HepG2 (cell line): ENCODE data around the gene HMG20B.

Source experiments
- AHR ChIP-seq: IDR thresholded peaks from 2 replicates; pipeline ENCODE4 v1.6.1; 2018; ENCODE audit warnings: missing genetic modification reagents, missing compliant biosample characterization
- CTCF ChIP-seq: sonication (generic); formaldehyde crosslinking; IDR thresholded peaks from 2 replicates; pipeline ENCODE4 v1.5.0; 2020; ENCODE audit warnings: mild to moderate bottlenecking, missing genetic modification reagents, moderate library complexity
- EZH2 ChIP-seq: conservative IDR thresholded peaks from 2 replicates; pipeline ENCODE4 v1.6.1; 2012; ENCODE audit warnings: mild to moderate bottlenecking, low read depth, low read length, moderate library complexity
- IRF2 ChIP-seq: IDR thresholded peaks from 2 replicates; pipeline ENCODE4 v1.6.1; 2018; ENCODE audit warnings: missing genetic modification reagents, missing compliant biosample characterization
- TCF7 ChIP-seq: sonication (generic); IDR thresholded peaks from 2 replicates; pipeline ENCODE4 v1.6.1; 2016; ENCODE audit warnings: antibody characterized with exemption, low read depth
- ZFP37 ChIP-seq: sonication (generic); formaldehyde crosslinking; IDR thresholded peaks from 2 replicates; pipeline ENCODE4 v1.4.0; 2020; ENCODE audit warnings: missing genetic modification reagents, borderline replicate concordance
- ZNF225 ChIP-seq: sonication (generic); formaldehyde crosslinking; IDR thresholded peaks from 2 replicates; pipeline ENCODE4 v1.4.0; 2020; ENCODE audit warnings: mild to moderate bottlenecking, missing genetic modification reagents
- ZNF776 ChIP-seq: sonication (generic); formaldehyde crosslinking; IDR thresholded peaks from 2 replicates; pipeline ENCODE4 v1.4.0; 2020; ENCODE audit warnings: mild to moderate bottlenecking, missing genetic modification reagents

- TF ChIP-seq EZH2: no peak
- no peak for TF ChIP-seq CTCF (CRISPR knock-in tag)
- TF ChIP-seq IRF2 (CRISPR knock-in tag): no peak
- no peak for TF ChIP-seq ZNF776 (CRISPR knock-in tag)
- no peak for TF ChIP-seq TCF7
- TF ChIP-seq AHR (CRISPR knock-in tag): no peak
- TF ChIP-seq ZFP37 (CRISPR knock-in tag): no peak
- no peak for TF ChIP-seq ZNF225
These were observed 53.3 kb downstream of the HMG20B start for GRCh38 chr19:3625996-3626472.
